ENCODE measurements around the gene LMBRD2.

Gene LMBRD2

GRCh38 chr5:36096486-36096885 lies 55.2 kb downstream of the LMBRD2 start:
- no peak for DNase-seq

- DNase-seq, result no peak
Observed at GRCh38 chr5:36089989-36090388, 61.7 kb downstream of the LMBRD2 start.

GRCh38 chr5:36079200-36079781 lies 72.4 kb downstream of the LMBRD2 start:
- DNase-seq, result no peak

- DNase-seq, result no peak
Observed at GRCh38 chr5:36078430-36078829, 73.3 kb downstream of the LMBRD2 start.

GRCh38 chr5:36073595-36074216 lies 78.0 kb downstream of the LMBRD2 start:
- no peak for DNase-seq

- DNase-seq, result no peak
Observed at GRCh38 chr5:36070687-36071571, 80.8 kb downstream of the LMBRD2 start.

- no peak for DNase-seq
Observed at GRCh38 chr5:36068751-36069281, 82.9 kb downstream of the LMBRD2 start.

- DNase-seq, result no peak
Observed at GRCh38 chr5:36066540-36067210, 85.0 kb downstream of the LMBRD2 start, which contains the start of gene UGT3A2. Gene UGT3A2, minus strand, starts transcription at chr5:36066882. Its CDS starts 93 bp downstream, at chr5:36066789.

- DNase-seq, result no peak
Observed at GRCh38 chr5:36066001-36066539, 85.6 kb downstream of the LMBRD2 start.

GRCh38 chr5:36060420-36060887 lies 91.2 kb downstream of the LMBRD2 start:
- DNase-seq, result no peak

- DNase-seq, result no peak
Observed at GRCh38 chr5:36059571-36060419, 91.9 kb downstream of the LMBRD2 start.

GRCh38 chr5:36058776-36059175 lies 92.9 kb downstream of the LMBRD2 start:
- no peak for DNase-seq

GRCh38 chr5:36057386-36057785 lies 94.3 kb downstream of the LMBRD2 start:
- no peak for DNase-seq

GRCh38 chr5:36056422-36056821 lies 95.3 kb downstream of the LMBRD2 start:
- DNase-seq, result no peak

- no peak for DNase-seq
Observed at GRCh38 chr5:36055984-36056383, 95.7 kb downstream of the LMBRD2 start.

GRCh38 chr5:36054647-36055046 lies 97.0 kb downstream of the LMBRD2 start:
- no peak for DNase-seq

- DNase-seq, result no peak
Observed at GRCh38 chr5:36052538-36052937, 99.1 kb downstream of the LMBRD2 start.

- DNase-seq, result no peak
Observed at GRCh38 chr5:36049949-36050348, 101.7 kb downstream of the LMBRD2 start.
